GM18526 (cell line): ENCODE results near the gene CAMK2D.

Experiments used
- POLR2A ChIP-seq: IDR thresholded peaks from 3 replicates; pipeline ENCODE4 v1.6.1; 2011; ENCODE audit not compliant: insufficient read length; ENCODE audit errors: extremely low read depth

CAMK2D gene

GRCh38 chr4:113455061-113455460 is 306.5 kb downstream of the CAMK2D start:
- TF ChIP-seq POLR2A, result no peak

GRCh38 chr4:113452868-113453620 is 308.5 kb downstream of the CAMK2D start:
- no peak for TF ChIP-seq POLR2A

- TF ChIP-seq POLR2A, result no peak
Measured at GRCh38 chr4:113452152-113452551, 309.4 kb downstream of the CAMK2D start.

GRCh38 chr4:113450295-113451080 is 311.1 kb downstream of the CAMK2D start:
- TF ChIP-seq POLR2A, result no peak

- TF ChIP-seq POLR2A, result no peak
Measured at GRCh38 chr4:113449410-113449974, 312.0 kb downstream of the CAMK2D start.

GRCh38 chr4:113447769-113448168 is 313.8 kb downstream of the CAMK2D start:
- no peak for TF ChIP-seq POLR2A

GRCh38 chr4:113447061-113447460 is 314.5 kb downstream of the CAMK2D start:
- TF ChIP-seq POLR2A, result no peak

GRCh38 chr4:113446019-113446418 is 315.5 kb downstream of the CAMK2D start:
- TF ChIP-seq POLR2A, result no peak

- TF ChIP-seq POLR2A, result no peak
Measured at GRCh38 chr4:113445286-113445685, 316.3 kb downstream of the CAMK2D start.

- no peak for TF ChIP-seq POLR2A
Measured at GRCh38 chr4:113444386-113444785, 317.2 kb downstream of the CAMK2D start.

- TF ChIP-seq POLR2A, result no peak
Measured at GRCh38 chr4:113442826-113443225, 318.7 kb downstream of the CAMK2D start.

GRCh38 chr4:113440371-113440770 is 321.2 kb downstream of the CAMK2D start:
- TF ChIP-seq POLR2A, result no peak

- TF ChIP-seq POLR2A, result no peak
Measured at GRCh38 chr4:113438596-113438995, 322.9 kb downstream of the CAMK2D start.

GRCh38 chr4:113437129-113437528 is 324.4 kb downstream of the CAMK2D start:
- no peak for TF ChIP-seq POLR2A

- TF ChIP-seq POLR2A, result no peak
Measured at GRCh38 chr4:113436360-113436759, 325.2 kb downstream of the CAMK2D start.

GRCh38 chr4:113435893-113436292 is 325.6 kb downstream of the CAMK2D start:
- no peak for TF ChIP-seq POLR2A

- no peak for TF ChIP-seq POLR2A
Measured at GRCh38 chr4:113434247-113434587, 327.3 kb downstream of the CAMK2D start.
